Prostate gland (tissue), 2 donors: ENCODE results near the gene BBS9.

ENCODE experiments used
- POLR2A ChIP-seq: fragments of 450-650 bp; IDR thresholded peaks from one replicate; pipeline ENCODE4 v1.6.1; 2016; ENCODE audit warnings: antibody characterized with exemption, mild to moderate bottlenecking
- TF ChIP-seq, protein P1 (sequence below), 4 experiments: fragments of 200-600 bp in 2 of 4; fragments of 450-650 bp in 2 of 4; sonication (generic) in 2 of 4; IDR thresholded peaks; 1 replicate in 3 of 4; 2 replicates in 1 of 4; pipeline ENCODE4 v1.5.1; 2016 to 2019; ENCODE audit warnings: antibody characterized with exemption in 4 of 4, mild to moderate bottlenecking in 2 of 4, moderate library complexity in 2 of 4

DNA sequence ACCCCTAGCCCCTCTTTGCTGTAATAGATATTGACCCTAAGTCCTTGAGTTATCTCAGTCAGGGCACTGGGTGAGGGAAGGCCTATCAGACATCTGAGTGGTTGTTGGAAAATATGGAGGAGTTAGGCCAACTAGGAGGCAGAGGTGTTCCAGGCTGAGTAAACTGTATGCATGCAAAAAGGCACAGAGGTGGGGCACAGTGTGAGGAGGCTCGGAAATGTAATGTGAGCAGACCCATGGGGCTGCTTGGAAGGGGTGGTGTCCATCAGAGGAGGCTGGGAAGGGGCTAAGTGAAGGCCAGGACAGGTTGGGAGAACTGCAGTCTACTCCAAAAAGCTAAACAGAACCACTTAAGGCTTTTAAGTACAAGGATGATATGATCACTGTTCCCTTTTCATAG lies 452.7 kb downstream of the BBS9 start:
- TF ChIP-seq, protein P1, sequence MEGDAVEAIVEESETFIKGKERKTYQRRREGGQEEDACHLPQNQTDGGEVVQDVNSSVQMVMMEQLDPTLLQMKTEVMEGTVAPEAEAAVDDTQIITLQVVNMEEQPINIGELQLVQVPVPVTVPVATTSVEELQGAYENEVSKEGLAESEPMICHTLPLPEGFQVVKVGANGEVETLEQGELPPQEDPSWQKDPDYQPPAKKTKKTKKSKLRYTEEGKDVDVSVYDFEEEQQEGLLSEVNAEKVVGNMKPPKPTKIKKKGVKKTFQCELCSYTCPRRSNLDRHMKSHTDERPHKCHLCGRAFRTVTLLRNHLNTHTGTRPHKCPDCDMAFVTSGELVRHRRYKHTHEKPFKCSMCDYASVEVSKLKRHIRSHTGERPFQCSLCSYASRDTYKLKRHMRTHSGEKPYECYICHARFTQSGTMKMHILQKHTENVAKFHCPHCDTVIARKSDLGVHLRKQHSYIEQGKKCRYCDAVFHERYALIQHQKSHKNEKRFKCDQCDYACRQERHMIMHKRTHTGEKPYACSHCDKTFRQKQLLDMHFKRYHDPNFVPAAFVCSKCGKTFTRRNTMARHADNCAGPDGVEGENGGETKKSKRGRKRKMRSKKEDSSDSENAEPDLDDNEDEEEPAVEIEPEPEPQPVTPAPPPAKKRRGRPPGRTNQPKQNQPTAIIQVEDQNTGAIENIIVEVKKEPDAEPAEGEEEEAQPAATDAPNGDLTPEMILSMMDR (IDR thresholded peaks at IDR 0.05) = no peak
- TF ChIP-seq POLR2A = no peak
